Liver (tissue), 9 donors: ENCODE measurements around the gene JMJD1C. TPM values are rescaled to one million over a fixed set of nuclear protein-coding genes. Genes with fewer than 3 reads are reported as not detected.

ENCODE experiments used
- DNase-seq: peaks from one replicate; pipeline ENCODE4 v3.0.0-alpha.2; 2017; ENCODE audit warnings: low spot score
- H3K27ac ChIP-seq, 2 donors: one replicate each; pipeline ENCODE4 v1.7.0; 2013; ENCODE audit warnings: inconsistent platforms in 2 of 2, low read length in 2 of 2, control low read depth in 1 of 2, low read depth in 1 of 2, mild to moderate bottlenecking in 1 of 2
- H3K27me3 ChIP-seq, 4 donors: one replicate each; pipeline versions ENCODE4 v1.6.1 to v1.7.0; 2013; ENCODE audit warnings: low read length in 3 of 4, inconsistent platforms in 1 of 4, mild to moderate bottlenecking in 1 of 4, moderate library complexity in 1 of 4; ENCODE audit not compliant: control insufficient read depth in 4 of 4, insufficient read depth in 4 of 4
- H3K36me3 ChIP-seq, 4 donors: one replicate each; pipeline versions ENCODE4 v1.6.1 to v1.7.0; 2013; ENCODE audit warnings: low read length in 3 of 4, mild to moderate bottlenecking in 3 of 4, low read depth in 1 of 4, moderate library complexity in 1 of 4; ENCODE audit not compliant: control insufficient read depth in 4 of 4, insufficient read depth in 3 of 4
- H3K4me1 ChIP-seq, 4 donors: one replicate each; pipeline versions ENCODE4 v1.6.1 to v1.7.0; 2013; ENCODE audit warnings: low read length in 3 of 4, mild to moderate bottlenecking in 3 of 4, moderate library complexity in 1 of 4; ENCODE audit not compliant: control insufficient read depth in 4 of 4, insufficient read depth in 4 of 4
- H3K4me3 ChIP-seq, 3 donors: one replicate each; pipeline versions ENCODE4 v1.6.1 to v1.7.0; 2013; ENCODE audit warnings: low read length in 3 of 3, control low read depth in 1 of 3, low read depth in 1 of 3, mild to moderate bottlenecking in 1 of 3
- H3K9ac ChIP-seq, 2 donors: one replicate each; pipeline ENCODE4 v1.7.0; 2013; ENCODE audit warnings: low read length in 2 of 2, mild to moderate bottlenecking in 2 of 2, moderate library complexity in 2 of 2, control low read depth in 1 of 2, low read depth in 1 of 2
- H3K9me3 ChIP-seq, 4 donors: one replicate each; pipeline versions ENCODE4 v1.6.1 to v1.7.0; 2013; ENCODE audit warnings: low read length in 3 of 4; ENCODE audit not compliant: control insufficient read depth in 4 of 4
- EGR1 ChIP-seq, 2 donors: IDR thresholded peaks; 2 replicates each; pipeline ENCODE4 v1.6.1; 2016 to 2018; ENCODE audit warnings: antibody characterized with exemption in 2 of 2, low read depth in 2 of 2
- FOXA1 ChIP-seq: IDR thresholded peaks from 2 replicates; pipeline ENCODE4 v1.6.1; 2016; ENCODE audit warnings: antibody characterized with exemption
- FOXA2 ChIP-seq: IDR thresholded peaks from 2 replicates; pipeline ENCODE4 v1.6.1; 2016; ENCODE audit warnings: antibody characterized with exemption
- GABPA ChIP-seq, 2 donors: IDR thresholded peaks in 1 of 2; conservative IDR thresholded peaks in 1 of 2; 2 replicates each; pipeline ENCODE4 v1.6.1; 2016; ENCODE audit warnings: antibody characterized with exemption in 2 of 2, mild to moderate bottlenecking in 1 of 2, moderate library complexity in 1 of 2
- HNF4A ChIP-seq, 2 donors: conservative IDR thresholded peaks; 2 replicates each; pipeline ENCODE4 v1.6.1; 2016; ENCODE audit warnings: antibody characterized with exemption in 2 of 2, mild to moderate bottlenecking in 2 of 2
- HNF4G ChIP-seq: IDR thresholded peaks from 2 replicates; pipeline ENCODE4 v1.6.1; 2016; ENCODE audit warnings: antibody characterized with exemption
- JUND ChIP-seq, 2 donors: IDR thresholded peaks; 2 replicates each; pipeline ENCODE4 v1.6.1; 2016; ENCODE audit warnings: antibody characterized with exemption in 2 of 2
- NR2F2 ChIP-seq: IDR thresholded peaks from 2 replicates; pipeline ENCODE4 v1.6.1; 2016; ENCODE audit warnings: antibody characterized with exemption
- RAD21 ChIP-seq, 2 donors: IDR thresholded peaks; 2 replicates each; pipeline ENCODE4 v1.6.1; 2016; ENCODE audit warnings: antibody characterized with exemption in 2 of 2, mild to moderate bottlenecking in 2 of 2
- RXRA ChIP-seq, 2 donors: IDR thresholded peaks; 2 replicates each; pipeline ENCODE4 v1.6.1; 2017 to 2018; ENCODE audit warnings: antibody characterized with exemption in 2 of 2, mild to moderate bottlenecking in 1 of 2
- SP1 ChIP-seq: IDR thresholded peaks from 2 replicates; pipeline ENCODE4 v1.6.1; 2018; ENCODE audit warnings: antibody characterized with exemption, mild to moderate bottlenecking
- TAF1 ChIP-seq: conservative IDR thresholded peaks from 2 replicates; pipeline ENCODE4 v1.6.1; 2016; ENCODE audit warnings: antibody characterized with exemption, mild to moderate bottlenecking
- YY1 ChIP-seq: IDR thresholded peaks from 2 replicates; pipeline ENCODE4 v1.6.1; 2016; ENCODE audit warnings: antibody characterized with exemption, mild to moderate bottlenecking
- WGBS: extraction: QIAGEN DNeasy Blood & Tissue Kit; methylation state at CpG from one replicate; pipeline ENCODE4 v1.1.7; 2013; 5-methylcytosine and 5-hydroxymethylcytosine counted together
- polyA plus RNA-seq, 2 donors: library from polyadenylated mRNA; stranded (reverse) in 1 of 2; unstranded in 1 of 2; fragments of 200-250 nt in 1 of 2; fragments of >200 nt in 1 of 2; fragmentation: Nextera tagmentation in 1 of 2; extraction: Ambion mirVana in 1 of 2; gene quantifications; one replicate each; pipeline versions ENCODE4 v1.2.1 to v1.2.3, GENCODE V29; 2013 to 2015
- total RNA-seq, 2 donors: library from RNA; depleted of rRNA; stranded (reverse); fragments of >200 nt; gene quantifications; one replicate each; pipeline ENCODE4 v1.2.3, GENCODE V29; 2014
- TF ChIP-seq, protein P1 (sequence below): IDR thresholded peaks from 2 replicates; pipeline ENCODE4 v1.6.1; 2016; ENCODE audit warnings: antibody characterized with exemption
- TF ChIP-seq, protein P2 (sequence below): fragments of 150-350 bp; IDR thresholded peaks from 2 replicates; pipeline ENCODE4 v1.5.1; 2017; ENCODE audit warnings: improper control_type of control experiment, low read depth, low read length; ENCODE audit not compliant: missing input control
- TF ChIP-seq, protein P3 (sequence below): IDR thresholded peaks from 2 replicates; pipeline ENCODE4 v1.6.1; 2016; ENCODE audit warnings: antibody characterized with exemption, mild to moderate bottlenecking
- TF ChIP-seq, protein P4 (sequence below): IDR thresholded peaks from 2 replicates; pipeline ENCODE4 v1.6.1; 2016; ENCODE audit warnings: antibody characterized with exemption
- TF ChIP-seq, protein P5 (sequence below): IDR thresholded peaks from 2 replicates; pipeline ENCODE4 v1.6.1; 2016; ENCODE audit warnings: antibody characterized with exemption
- donor health status: healthy.
- donor health status: healthy.
- donor health status: healthy.
- donor health status: healthy.
- donor health status: healthy.

Gene JMJD1C
- total and polyA plus RNA-seq, 4 donors: 11.0 to 93.1 (median 56.0) TPM

DNA sequence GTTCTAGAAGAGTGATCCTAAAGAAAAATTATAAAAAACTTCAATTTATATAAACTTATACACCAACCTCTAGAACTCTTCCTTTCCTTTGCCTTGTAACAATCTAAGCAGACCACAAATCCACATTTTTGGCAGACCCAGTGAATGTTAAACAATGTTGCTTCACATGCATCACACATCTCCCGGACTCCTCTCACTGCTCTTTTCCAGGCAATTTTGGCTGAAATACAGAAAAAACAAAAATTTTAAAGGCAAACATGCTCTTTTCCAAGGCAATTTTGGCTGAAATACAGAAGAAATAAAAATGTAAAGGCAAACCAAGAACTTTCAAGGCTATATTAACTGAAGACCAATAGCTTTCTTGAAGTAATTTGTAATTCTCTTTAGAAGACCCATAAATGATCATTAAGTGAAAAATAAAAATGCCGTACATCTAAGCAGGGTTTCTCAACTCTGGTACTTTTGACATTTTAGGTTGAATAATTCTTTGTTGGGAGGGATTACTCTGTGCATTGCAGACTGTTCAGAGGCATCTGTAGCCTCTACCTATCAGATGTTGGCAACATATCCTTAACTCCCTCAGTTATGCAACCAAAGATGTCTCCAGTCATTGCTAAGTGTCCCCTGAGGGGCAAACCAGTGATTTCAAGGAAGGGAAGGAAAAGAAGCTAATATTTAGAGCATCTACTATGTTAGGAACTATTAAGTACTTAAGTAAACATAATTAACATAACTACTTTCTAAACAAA, 268.3 kb downstream of the JMJD1C start:
- no peak overlapping the region for H3K27ac ChIP-seq

More for the DNA sequence above, 268.3 kb downstream of the JMJD1C start:
- Histone ChIP-seq H3K36me3 (peaks cover 3 to 52% (median 28%) of the 10 kb centered on the region in 4 donors), H3K9me3 (no peaks in the 10 kb centered on the region), H3K4me3 (no peak overlapping the region), H3K9ac (no peak overlapping the region), H3K27me3 (no peaks in the 10 kb centered on the region), H3K4me1 (peaks cover 0 to 2% (median 0%) of the 10 kb centered on the region in 4 donors)
- DNase-seq: no peak
- WGBS: 62% methylated on average over 2 of the region's 2 CpGs
- TF ChIP-seq HNF4A (conservative IDR thresholded peaks at IDR 0.05): peak in 1 of 2 donors; percentile 11
- TF ChIP-seq HNF4G: no peak
- no peak for TF ChIP-seq EGR1 (IDR thresholded peaks at IDR 0.05; ENCODE audit: low read depth in 2 of 2)
- TF ChIP-seq, protein P1, sequence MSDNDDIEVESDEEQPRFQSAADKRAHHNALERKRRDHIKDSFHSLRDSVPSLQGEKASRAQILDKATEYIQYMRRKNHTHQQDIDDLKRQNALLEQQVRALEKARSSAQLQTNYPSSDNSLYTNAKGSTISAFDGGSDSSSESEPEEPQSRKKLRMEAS: peak; percentile 11
- TF ChIP-seq, protein P2, sequence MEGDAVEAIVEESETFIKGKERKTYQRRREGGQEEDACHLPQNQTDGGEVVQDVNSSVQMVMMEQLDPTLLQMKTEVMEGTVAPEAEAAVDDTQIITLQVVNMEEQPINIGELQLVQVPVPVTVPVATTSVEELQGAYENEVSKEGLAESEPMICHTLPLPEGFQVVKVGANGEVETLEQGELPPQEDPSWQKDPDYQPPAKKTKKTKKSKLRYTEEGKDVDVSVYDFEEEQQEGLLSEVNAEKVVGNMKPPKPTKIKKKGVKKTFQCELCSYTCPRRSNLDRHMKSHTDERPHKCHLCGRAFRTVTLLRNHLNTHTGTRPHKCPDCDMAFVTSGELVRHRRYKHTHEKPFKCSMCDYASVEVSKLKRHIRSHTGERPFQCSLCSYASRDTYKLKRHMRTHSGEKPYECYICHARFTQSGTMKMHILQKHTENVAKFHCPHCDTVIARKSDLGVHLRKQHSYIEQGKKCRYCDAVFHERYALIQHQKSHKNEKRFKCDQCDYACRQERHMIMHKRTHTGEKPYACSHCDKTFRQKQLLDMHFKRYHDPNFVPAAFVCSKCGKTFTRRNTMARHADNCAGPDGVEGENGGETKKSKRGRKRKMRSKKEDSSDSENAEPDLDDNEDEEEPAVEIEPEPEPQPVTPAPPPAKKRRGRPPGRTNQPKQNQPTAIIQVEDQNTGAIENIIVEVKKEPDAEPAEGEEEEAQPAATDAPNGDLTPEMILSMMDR: no peak
- peak; percentile 19 to 32 for TF ChIP-seq RAD21 (IDR thresholded peaks at IDR 0.05)
- TF ChIP-seq FOXA1: no peak
- TF ChIP-seq, protein P3, sequence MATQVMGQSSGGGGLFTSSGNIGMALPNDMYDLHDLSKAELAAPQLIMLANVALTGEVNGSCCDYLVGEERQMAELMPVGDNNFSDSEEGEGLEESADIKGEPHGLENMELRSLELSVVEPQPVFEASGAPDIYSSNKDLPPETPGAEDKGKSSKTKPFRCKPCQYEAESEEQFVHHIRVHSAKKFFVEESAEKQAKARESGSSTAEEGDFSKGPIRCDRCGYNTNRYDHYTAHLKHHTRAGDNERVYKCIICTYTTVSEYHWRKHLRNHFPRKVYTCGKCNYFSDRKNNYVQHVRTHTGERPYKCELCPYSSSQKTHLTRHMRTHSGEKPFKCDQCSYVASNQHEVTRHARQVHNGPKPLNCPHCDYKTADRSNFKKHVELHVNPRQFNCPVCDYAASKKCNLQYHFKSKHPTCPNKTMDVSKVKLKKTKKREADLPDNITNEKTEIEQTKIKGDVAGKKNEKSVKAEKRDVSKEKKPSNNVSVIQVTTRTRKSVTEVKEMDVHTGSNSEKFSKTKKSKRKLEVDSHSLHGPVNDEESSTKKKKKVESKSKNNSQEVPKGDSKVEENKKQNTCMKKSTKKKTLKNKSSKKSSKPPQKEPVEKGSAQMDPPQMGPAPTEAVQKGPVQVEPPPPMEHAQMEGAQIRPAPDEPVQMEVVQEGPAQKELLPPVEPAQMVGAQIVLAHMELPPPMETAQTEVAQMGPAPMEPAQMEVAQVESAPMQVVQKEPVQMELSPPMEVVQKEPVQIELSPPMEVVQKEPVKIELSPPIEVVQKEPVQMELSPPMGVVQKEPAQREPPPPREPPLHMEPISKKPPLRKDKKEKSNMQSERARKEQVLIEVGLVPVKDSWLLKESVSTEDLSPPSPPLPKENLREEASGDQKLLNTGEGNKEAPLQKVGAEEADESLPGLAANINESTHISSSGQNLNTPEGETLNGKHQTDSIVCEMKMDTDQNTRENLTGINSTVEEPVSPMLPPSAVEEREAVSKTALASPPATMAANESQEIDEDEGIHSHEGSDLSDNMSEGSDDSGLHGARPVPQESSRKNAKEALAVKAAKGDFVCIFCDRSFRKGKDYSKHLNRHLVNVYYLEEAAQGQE: no peak
- TF ChIP-seq, protein P4, sequence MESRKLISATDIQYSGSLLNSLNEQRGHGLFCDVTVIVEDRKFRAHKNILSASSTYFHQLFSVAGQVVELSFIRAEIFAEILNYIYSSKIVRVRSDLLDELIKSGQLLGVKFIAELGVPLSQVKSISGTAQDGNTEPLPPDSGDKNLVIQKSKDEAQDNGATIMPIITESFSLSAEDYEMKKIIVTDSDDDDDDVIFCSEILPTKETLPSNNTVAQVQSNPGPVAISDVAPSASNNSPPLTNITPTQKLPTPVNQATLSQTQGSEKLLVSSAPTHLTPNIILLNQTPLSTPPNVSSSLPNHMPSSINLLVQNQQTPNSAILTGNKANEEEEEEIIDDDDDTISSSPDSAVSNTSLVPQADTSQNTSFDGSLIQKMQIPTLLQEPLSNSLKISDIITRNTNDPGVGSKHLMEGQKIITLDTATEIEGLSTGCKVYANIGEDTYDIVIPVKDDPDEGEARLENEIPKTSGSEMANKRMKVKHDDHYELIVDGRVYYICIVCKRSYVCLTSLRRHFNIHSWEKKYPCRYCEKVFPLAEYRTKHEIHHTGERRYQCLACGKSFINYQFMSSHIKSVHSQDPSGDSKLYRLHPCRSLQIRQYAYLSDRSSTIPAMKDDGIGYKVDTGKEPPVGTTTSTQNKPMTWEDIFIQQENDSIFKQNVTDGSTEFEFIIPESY: no peak
- TF ChIP-seq SP1: no peak
- TF ChIP-seq YY1: no peak
- TF ChIP-seq, protein P5, sequence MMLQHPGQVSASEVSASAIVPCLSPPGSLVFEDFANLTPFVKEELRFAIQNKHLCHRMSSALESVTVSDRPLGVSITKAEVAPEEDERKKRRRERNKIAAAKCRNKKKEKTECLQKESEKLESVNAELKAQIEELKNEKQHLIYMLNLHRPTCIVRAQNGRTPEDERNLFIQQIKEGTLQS: no peak
- TF ChIP-seq NR2F2: no peak
- no peak for TF ChIP-seq GABPA (IDR thresholded peaks at IDR 0.05 in 1 of 2, conservative IDR thresholded peaks at IDR 0.05 in 1 of 2)
- TF ChIP-seq RXRA (IDR thresholded peaks at IDR 0.05): no peak
- TF ChIP-seq FOXA2: no peak
- no peak for TF ChIP-seq TAF1
- no peak for TF ChIP-seq JUND (IDR thresholded peaks at IDR 0.05)
